ENCODE data around the gene OR2T34.
A peak's percentile ranks its signal among the peaks of the same experiment; 100 is the strongest.
"Not testable (repeated sequence)": the region's sequence is repeated elsewhere in the genome, so short reads cannot be mapped to it uniquely, and the experiment has no call there.

OR2T34 gene, protein sequence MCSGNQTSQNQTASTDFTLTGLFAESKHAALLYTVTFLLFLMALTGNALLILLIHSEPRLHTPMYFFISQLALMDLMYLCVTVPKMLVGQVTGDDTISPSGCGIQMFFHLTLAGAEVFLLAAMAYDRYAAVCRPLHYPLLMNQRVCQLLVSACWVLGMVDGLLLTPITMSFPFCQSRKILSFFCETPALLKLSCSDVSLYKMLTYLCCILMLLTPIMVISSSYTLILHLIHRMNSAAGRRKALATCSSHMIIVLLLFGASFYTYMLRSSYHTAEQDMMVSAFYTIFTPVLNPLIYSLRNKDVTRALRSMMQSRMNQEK

DNA sequence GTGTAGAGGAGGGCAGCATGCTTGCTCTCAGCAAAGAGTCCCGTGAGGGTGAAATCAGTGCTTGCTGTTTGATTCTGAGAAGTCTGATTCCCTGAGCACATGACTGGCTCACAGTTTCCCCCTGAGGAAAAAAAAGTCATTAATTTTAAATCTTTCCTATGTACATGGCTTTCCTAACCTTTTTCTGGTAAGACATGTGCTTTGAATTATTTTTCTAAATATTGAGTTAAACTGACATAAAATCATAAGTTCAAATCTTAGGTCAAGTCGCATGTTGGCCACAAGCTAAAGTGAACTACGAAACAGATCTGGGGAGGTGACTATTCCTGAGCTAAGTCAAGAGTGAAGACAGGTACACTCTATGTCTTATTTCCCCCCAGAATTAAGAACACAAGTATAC lies at the start of gene OR2T34:
Gene OR2T34, minus strand, starts transcription at position 101 of the 400 bp plus-strand sequence. Its CDS starts 0 bp downstream, at position 101.
- not testable (repeated sequence) for DNase-seq (ENCODE audit: low read depth, low spot score)

- DNase-seq (ENCODE audit: low read depth, low spot score) = no peak
These were observed 48.0 kb upstream of the OR2T34 start for GRCh38 chr1:248622570-248623001.

- no peak for DNase-seq (ENCODE audit: low read depth, low spot score)
These were observed 47.2 kb upstream of the OR2T34 start for GRCh38 chr1:248621770-248622169.

- peak; percentile 9 for DNase-seq (ENCODE audit: low read depth, low spot score)
These were observed 44.3 kb upstream of the OR2T34 start for GRCh38 chr1:248618878-248619277.

DNA sequence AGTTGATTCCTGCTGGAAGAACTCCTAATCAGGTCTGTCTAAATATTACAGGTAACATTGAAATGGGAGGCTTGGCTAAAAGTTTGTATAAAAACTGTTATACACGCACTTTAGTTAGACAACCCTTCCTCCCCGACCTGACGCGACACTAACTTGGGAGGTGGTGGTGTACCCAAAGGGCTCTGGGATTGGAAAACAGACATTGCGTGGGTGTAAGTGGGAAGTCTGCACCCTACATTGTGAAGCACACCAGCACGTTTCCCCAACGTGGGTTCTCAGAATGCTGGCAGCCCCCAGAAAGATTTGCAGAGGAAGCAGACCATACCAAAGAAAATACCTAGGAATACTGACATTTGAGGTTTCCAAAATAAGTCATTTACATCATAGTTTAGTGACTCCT lies 43.6 kb upstream of the OR2T34 start:
- no peak for DNase-seq (ENCODE audit: low read depth, low spot score)

- no peak for DNase-seq (ENCODE audit: low read depth, low spot score)
These were observed 39.2 kb upstream of the OR2T34 start for GRCh38 chr1:248613742-248614141.

- DNase-seq (ENCODE audit: low read depth, low spot score) = no peak
These were observed 37.4 kb upstream of the OR2T34 start for GRCh38 chr1:248611883-248612414.

- no peak for DNase-seq (ENCODE audit: low read depth, low spot score)
These were observed 35.7 kb upstream of the OR2T34 start for GRCh38 chr1:248610301-248610700.

DNA sequence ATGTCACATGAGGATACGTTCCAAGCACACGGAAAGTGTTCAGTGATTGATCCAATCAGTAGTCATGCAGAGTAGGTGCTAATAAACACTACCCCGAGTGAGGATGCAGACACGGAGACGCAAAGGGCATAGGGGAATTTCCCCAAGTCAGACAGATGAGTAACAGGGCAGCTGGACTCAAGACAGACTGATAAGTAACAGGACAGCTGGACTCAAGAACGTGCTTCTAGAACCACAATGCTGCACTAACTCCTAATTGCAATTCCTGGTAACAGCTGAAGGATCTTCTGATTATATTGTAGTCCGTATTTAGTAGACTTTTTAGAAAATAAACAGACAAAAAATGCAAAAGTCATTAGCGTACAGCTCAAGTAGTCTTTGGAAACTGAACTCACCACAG lies 24.8 kb upstream of the OR2T34 start:
- DNase-seq (ENCODE audit: low read depth, low spot score) = no peak

- DNase-seq (ENCODE audit: low read depth, low spot score) = no peak
These were observed 23.0 kb upstream of the OR2T34 start, which contains the start of gene OR2T10 for GRCh38 chr1:248597589-248597988. Gene OR2T10 (minus strand): TSS chr1:248597700. CDS start chr1:248593768, 3,932 bp downstream.

- DNase-seq (ENCODE audit: low read depth, low spot score) = no peak
These were observed 22.1 kb upstream of the OR2T34 start for GRCh38 chr1:248596615-248597014.

DNA sequence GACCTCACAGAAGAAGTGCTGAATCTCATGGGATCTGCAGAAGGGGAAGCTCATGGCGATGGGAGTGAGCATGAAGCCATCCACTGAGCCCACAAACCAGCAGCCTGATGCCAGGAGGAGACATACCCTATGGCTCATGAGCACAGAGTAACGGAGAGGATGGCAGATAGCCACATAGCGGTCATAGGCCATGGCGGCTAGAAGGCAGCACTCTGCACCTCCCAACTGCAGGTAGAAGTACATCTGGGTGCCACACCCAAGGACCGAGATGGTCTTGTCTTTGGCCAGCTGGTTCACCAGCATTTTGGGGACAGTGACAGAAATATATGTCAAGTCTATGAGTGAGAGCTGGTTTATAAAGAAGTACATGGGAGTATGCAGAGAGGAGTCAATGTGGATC lies 18.7 kb upstream of the OR2T34 start:
- no peak for DNase-seq (ENCODE audit: low read depth, low spot score)

GRCh38 chr1:248592655-248593054 lies 18.1 kb upstream of the OR2T34 start:
- DNase-seq (ENCODE audit: low read depth, low spot score) = no peak

DNA sequence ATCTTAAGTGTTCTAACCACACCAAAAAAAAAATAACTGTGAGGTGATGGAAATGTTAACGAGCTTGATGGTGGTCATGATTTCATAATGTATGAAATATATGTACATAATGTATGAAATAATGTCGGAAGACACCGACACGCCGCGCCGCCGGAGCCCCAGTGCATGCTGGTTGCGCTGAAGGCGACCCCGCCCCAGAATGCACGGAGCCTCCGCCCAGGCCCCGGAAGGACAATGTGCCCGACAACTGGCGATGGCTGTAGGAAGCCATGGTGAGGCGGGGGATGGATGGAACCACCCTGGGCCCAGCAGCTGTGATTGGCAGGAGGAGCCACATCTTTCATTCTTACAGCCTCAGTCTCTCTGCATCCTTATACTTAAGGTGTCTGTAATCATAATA lies 15.5 kb upstream of the OR2T34 start:
- no peak for DNase-seq (ENCODE audit: low read depth, low spot score)

- DNase-seq (ENCODE audit: low read depth, low spot score) = no peak
These were observed 14.8 kb upstream of the OR2T34 start for GRCh38 chr1:248589334-248589733.

- no peak for DNase-seq (ENCODE audit: low read depth, low spot score)
These were observed 10.7 kb upstream of the OR2T34 start for GRCh38 chr1:248585266-248585665.

DNA sequence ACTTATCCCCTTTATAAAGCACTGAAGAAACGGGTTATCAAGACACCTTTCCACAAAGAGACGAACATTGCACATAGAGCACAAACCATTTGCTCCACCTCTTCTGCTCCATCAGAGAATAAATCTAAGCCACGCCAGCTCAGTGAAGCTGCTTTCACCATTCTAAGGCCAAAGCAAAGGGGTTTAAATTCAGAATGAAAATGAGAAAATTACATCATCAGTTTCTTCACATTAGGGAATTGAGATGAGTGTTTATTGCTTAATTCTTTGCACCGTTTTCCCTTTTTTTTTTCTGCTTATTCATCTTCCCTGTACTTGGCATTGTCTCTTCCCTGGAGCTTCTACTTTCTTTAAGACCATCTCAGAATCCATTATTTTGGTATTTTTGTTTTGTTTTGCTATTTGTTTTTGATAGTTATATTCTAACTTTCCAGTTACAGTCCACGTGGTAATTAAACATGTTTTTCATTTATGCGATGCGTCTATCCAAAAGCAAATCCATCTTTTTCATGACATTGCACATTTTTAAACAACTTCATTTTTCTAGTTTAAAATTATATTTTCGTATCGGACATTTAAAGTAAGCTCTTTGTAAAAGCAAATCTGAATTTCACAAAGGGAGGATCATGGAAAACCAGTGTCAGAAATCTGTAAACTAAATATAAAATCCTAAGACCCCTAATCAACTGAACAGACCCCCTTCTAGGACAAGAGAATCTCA lies 1.9 kb upstream of the OR2T34 start:
- DNase-seq (ENCODE audit: low read depth, low spot score) = no peak

- not testable (repeated sequence) for DNase-seq (ENCODE audit: low read depth, low spot score)
These were observed 701 bp downstream of the OR2T34 start for GRCh38 chr1:248573856-248574255.

DNA sequence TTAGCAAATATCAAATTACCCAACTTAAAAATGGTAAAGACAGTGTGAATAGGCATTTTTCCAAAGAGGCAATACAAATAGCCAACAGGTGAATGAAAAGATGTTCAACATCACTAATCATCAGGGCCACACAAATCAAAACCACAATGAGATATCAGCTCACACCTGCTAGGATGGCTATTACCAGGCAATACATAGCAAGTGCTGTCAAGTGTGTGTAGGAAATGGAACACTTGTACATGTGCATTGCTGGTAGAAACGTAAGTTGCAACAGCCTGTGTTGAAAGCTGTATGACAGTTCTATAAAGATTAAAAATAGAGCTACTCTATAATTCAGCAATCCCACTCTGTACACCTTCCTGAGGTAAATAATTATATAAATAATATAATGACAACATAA lies 2.5 kb downstream of the OR2T34 start:
- DNase-seq (ENCODE audit: low read depth, low spot score) = not testable (repeated sequence)

DNA sequence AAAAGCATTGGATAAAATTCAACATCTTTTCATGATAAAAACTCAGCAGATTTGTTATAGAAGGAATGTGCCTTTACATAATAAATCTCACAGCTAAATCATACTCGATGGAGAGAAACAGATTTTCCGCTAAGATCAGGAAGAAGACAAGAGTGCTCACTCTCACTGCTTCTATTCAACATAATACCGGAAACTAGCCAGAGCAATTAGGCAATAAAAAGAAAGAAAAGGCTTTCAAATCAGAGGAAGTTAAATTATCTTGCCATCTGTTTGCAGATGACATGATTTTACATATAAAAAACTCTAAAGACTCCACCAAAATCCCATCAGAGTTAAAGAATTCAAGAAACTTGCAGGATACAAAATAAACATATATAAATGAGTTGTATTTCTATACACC lies 3.7 kb downstream of the OR2T34 start:
- DNase-seq (ENCODE audit: low read depth, low spot score) = not testable (repeated sequence)

- DNase-seq (ENCODE audit: low read depth, low spot score) = not testable (repeated sequence)
These were observed 5.5 kb downstream of the OR2T34 start for GRCh38 chr1:248569049-248569448.

GRCh38 chr1:248565530-248566373 lies 8.8 kb downstream of the OR2T34 start:
- DNase-seq (ENCODE audit: low read depth, low spot score) = not testable (repeated sequence)
